ENCODE results near the gene SYT8.

GRCh38 chr11:1864231-1864630 is 29.4 kb downstream of the SYT8 start:
- TF ChIP-seq CTCF (tag by site-specific recombination; IDR thresholded peaks at IDR 0.05) = no peak
- no peak for TF ChIP-seq PRDM2 (tag by site-specific recombination; IDR thresholded peaks at IDR 0.05; ENCODE audit: borderline replicate concordance)
- TF ChIP-seq ZNF26 (tag by site-specific recombination; IDR thresholded peaks at IDR 0.05) = no peak
- TF ChIP-seq HIC1 (tag by site-specific recombination; IDR thresholded peaks at IDR 0.05) = no peak
- TF ChIP-seq INSM2 (tag by site-specific recombination; IDR thresholded peaks at IDR 0.05) = no peak
- TF ChIP-seq ZNF785 (tag by site-specific recombination; IDR thresholded peaks at IDR 0.05) = no peak
- no peak for TF ChIP-seq ZBTB49 (tag by site-specific recombination; IDR thresholded peaks at IDR 0.05; ENCODE audit: low read depth)
- no peak for TF ChIP-seq ZBTB26 (tag by site-specific recombination; optimal IDR thresholded peaks at IDR 0.05)
- TF ChIP-seq ZNF426 (tag by site-specific recombination; IDR thresholded peaks at IDR 0.05) = no peak
- TF ChIP-seq TCF7L2 (IDR thresholded peaks at IDR 0.05; ENCODE audit: borderline replicate concordance, low read depth, low read length) = no peak
- no peak for TF ChIP-seq ZNF16 (tag by site-specific recombination; IDR thresholded peaks at IDR 0.05; ENCODE audit: low read depth)
- TF ChIP-seq SP3 (tag by site-specific recombination; IDR thresholded peaks at IDR 0.05) = no peak
- no peak for TF ChIP-seq ZBTB1 (tag by site-specific recombination; IDR thresholded peaks at IDR 0.05)
- TF ChIP-seq ZNF112 (tag by site-specific recombination; IDR thresholded peaks at IDR 0.05) = no peak

All from HEK293 (cell line).